SK-N-MC (cell line): ENCODE data around the gene SLC12A8.

Experiments used
- EZH2 ChIP-seq: fragments of 200-600 bp; sonication (generic); IDR thresholded peaks from one replicate; pipeline ENCODE4 v1.6.1; 2017; ENCODE audit warnings: antibody characterized with exemption
- POLR2AphosphoS5 ChIP-seq: IDR thresholded peaks from 2 replicates; pipeline ENCODE4 v1.6.1; 2012; ENCODE audit warnings: mild to moderate bottlenecking, low read depth, low read length, borderline replicate concordance

- TF ChIP-seq EZH2 (no peak), POLR2AphosphoS5 (no peak)
Observed at GRCh38 chr3:125246237-125246636, 33.7 kb upstream of the SLC12A8 start.
